OCI-LY7 (cell line): ENCODE measurements around the gene FAM135A.

Experiments used
- EZH2phosphoT487 ChIP-seq: fragments of 200-600 bp; sonication (generic); IDR thresholded peaks from 2 replicates; pipeline ENCODE4 v1.6.1; 2018; ENCODE audit warnings: low read depth, borderline replicate concordance, mild to moderate bottlenecking, mixed run types, antibody characterized with exemption, low read length, moderate library complexity, mixed read lengths
- TF ChIP-seq, protein P1 (sequence below): fragments of 200-600 bp; sonication (generic); conservative IDR thresholded peaks from 2 replicates; pipeline ENCODE4 v1.5.1; 2014; ENCODE audit warnings: mild to moderate bottlenecking, antibody characterized with exemption, low read length, moderate library complexity, mixed read lengths

DNA sequence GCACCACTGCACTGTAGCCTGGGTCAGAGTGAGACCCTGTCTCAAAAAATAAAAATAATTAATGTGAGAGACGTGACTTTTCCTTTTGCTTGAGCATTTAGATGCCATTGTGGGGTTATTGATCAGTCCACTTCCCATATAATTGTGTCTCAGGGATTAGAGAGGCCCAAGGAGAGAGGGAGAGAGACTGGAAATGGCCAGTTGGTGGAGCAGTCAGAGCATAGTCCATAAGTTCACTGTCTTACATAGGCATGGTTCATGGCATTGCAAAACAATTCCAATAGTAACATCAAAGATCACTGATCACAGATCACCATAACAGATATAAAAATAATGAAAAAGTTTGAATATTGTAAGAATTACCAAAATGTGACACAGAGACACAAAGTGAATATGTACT, 138.3 kb downstream of the FAM135A start:
- TF ChIP-seq, protein P1, sequence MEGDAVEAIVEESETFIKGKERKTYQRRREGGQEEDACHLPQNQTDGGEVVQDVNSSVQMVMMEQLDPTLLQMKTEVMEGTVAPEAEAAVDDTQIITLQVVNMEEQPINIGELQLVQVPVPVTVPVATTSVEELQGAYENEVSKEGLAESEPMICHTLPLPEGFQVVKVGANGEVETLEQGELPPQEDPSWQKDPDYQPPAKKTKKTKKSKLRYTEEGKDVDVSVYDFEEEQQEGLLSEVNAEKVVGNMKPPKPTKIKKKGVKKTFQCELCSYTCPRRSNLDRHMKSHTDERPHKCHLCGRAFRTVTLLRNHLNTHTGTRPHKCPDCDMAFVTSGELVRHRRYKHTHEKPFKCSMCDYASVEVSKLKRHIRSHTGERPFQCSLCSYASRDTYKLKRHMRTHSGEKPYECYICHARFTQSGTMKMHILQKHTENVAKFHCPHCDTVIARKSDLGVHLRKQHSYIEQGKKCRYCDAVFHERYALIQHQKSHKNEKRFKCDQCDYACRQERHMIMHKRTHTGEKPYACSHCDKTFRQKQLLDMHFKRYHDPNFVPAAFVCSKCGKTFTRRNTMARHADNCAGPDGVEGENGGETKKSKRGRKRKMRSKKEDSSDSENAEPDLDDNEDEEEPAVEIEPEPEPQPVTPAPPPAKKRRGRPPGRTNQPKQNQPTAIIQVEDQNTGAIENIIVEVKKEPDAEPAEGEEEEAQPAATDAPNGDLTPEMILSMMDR = no peak
- no peak for TF ChIP-seq EZH2phosphoT487
